HFFc6 (cell line): ENCODE measurements around the gene TRIP10. TPM values are rescaled to one million over a fixed set of nuclear protein-coding genes. Genes with fewer than 3 reads are reported as not detected.
"Not testable (repeated sequence)": the region's sequence is repeated elsewhere in the genome, so short reads cannot be mapped to it uniquely, and the experiment has no call there.

ENCODE experiments used
- DNase-seq: peaks from one replicate; pipeline ENCODE4 v3.0.0-alpha.2; 2018
- H3K27ac Mint-ChIP-seq: 2 replicates; pipeline ENCODE4 v1.8.0; 2020; ENCODE audit warnings: mild to moderate bottlenecking, mixed read lengths
- H3K27me3 Mint-ChIP-seq: 2 replicates; pipeline ENCODE4 v1.8.0; 2021; ENCODE audit warnings: mild to moderate bottlenecking, moderate library complexity, mixed read lengths; ENCODE audit not compliant: insufficient read depth
- H3K36me3 Mint-ChIP-seq: 2 replicates; pipeline ENCODE4 v1.8.0; 2021; ENCODE audit warnings: low read depth, mixed read lengths
- H3K4me1 Mint-ChIP-seq: 2 replicates; pipeline ENCODE4 v1.8.0; 2020; ENCODE audit warnings: low read depth, mixed read lengths
- H3K4me3 Mint-ChIP-seq: 2 replicates; pipeline ENCODE4 v1.8.0; 2020; ENCODE audit warnings: mild to moderate bottlenecking, moderate library complexity, mixed read lengths
- H3K9me3 Mint-ChIP-seq: 2 replicates; pipeline ENCODE4 v1.8.0; 2020; ENCODE audit warnings: mild to moderate bottlenecking, mixed read lengths
- microRNA-seq: library from miRNA; unstranded; fragments of <30 nt; microRNA quantifications from one replicate; pipeline ENCODE4, GENCODE V29; 2019
- total RNA-seq, 6 experiments: library from RNA; stranded (reverse); fragmentation: NEBNext Ultra II Directional; extraction: Animal tissue kit (Norgen Biotek cat#: 25700); gene quantifications; 2 replicates in 1 of 6; 3 replicates in 5 of 6; pipeline ENCODE4 v1.2.3, GENCODE V29; 2021
- TF ChIP-seq, protein P1 (sequence below): fragments of 200-600 bp; sonication (generic); IDR thresholded peaks from 2 replicates; pipeline ENCODE4 v1.5.0; 2021; ENCODE audit warnings: antibody characterized with exemption, mild to moderate bottlenecking

TRIP10 gene
- total RNA-seq, 6 experiments from 2014 or later: 46.1 to 53.3 (median 48.8) TPM

DNA sequence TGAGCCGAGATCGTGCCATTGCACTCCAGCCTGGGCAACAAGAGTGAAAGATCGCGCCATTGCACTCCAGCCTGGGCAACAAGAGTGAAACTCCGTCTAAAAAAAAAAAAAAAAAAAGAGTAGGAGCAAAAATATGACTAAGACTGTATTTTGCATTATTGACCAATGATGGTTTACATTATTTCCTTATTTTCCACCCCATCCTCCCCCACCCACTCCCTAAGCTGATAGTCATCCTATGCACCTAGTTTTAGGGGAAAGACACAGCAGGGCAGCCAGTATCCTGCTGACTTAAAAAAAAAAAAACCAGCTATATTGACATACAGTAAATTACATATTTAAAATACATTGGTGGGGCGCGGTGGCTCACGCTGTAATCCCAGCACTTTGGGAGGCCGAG lies 58.2 kb downstream of the TRIP10 start:
- H3K27ac Mint-ChIP-seq: no peak overlapping the region
- TF ChIP-seq, protein P1, sequence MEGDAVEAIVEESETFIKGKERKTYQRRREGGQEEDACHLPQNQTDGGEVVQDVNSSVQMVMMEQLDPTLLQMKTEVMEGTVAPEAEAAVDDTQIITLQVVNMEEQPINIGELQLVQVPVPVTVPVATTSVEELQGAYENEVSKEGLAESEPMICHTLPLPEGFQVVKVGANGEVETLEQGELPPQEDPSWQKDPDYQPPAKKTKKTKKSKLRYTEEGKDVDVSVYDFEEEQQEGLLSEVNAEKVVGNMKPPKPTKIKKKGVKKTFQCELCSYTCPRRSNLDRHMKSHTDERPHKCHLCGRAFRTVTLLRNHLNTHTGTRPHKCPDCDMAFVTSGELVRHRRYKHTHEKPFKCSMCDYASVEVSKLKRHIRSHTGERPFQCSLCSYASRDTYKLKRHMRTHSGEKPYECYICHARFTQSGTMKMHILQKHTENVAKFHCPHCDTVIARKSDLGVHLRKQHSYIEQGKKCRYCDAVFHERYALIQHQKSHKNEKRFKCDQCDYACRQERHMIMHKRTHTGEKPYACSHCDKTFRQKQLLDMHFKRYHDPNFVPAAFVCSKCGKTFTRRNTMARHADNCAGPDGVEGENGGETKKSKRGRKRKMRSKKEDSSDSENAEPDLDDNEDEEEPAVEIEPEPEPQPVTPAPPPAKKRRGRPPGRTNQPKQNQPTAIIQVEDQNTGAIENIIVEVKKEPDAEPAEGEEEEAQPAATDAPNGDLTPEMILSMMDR: no peak
- H3K9me3 Mint-ChIP-seq: peaks cover 12% of the 10 kb centered on the region
- H3K4me1 Mint-ChIP-seq: peaks cover 19% of the 10 kb centered on the region
- no peak overlapping the region for H3K4me3 Mint-ChIP-seq
- H3K36me3 Mint-ChIP-seq: no peaks in the 10 kb centered on the region
- H3K27me3 Mint-ChIP-seq: peaks cover 11% of the 10 kb centered on the region
- no peak for DNase-seq

DNA sequence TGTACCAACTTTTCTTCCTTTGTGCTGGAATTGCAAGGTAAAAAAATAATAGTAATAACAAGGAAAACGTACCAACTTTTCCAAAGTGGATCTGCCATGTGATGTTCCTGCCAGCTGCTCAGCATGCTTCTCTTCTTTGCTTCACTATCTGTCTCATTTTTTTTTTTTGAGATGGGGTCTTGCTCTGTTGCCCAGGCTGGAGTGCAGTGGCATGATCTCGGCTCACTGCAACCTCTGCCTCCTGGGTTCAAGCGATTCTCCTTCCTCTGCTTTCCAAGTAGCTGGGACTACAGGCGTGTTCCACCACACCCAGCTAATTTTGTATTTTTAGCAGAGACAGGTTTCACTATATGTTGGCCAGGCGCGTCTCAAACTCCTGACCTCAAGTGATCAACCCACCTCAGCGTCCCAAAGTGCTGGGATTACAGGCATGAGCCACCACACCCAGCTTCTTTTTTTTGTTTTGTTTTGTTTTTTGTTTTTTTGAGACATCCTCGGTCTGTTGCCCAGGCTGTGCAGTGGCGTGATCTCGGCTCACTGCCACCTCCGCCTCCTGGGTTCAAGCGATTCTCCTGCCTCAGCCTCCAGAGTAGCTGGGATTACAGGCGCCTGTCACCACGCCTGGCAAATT lies 60.8 kb downstream of the TRIP10 start:
- Mint-ChIP-seq H3K27me3 (peaks cover 15% of the 10 kb centered on the region), H3K4me1 (peaks cover 20% of the 10 kb centered on the region)
- H3K27ac Mint-ChIP-seq, H3K4me3 Mint-ChIP-seq, DNase-seq, H3K9me3 Mint-ChIP-seq, H3K36me3 Mint-ChIP-seq: not testable (repeated sequence)

DNA sequence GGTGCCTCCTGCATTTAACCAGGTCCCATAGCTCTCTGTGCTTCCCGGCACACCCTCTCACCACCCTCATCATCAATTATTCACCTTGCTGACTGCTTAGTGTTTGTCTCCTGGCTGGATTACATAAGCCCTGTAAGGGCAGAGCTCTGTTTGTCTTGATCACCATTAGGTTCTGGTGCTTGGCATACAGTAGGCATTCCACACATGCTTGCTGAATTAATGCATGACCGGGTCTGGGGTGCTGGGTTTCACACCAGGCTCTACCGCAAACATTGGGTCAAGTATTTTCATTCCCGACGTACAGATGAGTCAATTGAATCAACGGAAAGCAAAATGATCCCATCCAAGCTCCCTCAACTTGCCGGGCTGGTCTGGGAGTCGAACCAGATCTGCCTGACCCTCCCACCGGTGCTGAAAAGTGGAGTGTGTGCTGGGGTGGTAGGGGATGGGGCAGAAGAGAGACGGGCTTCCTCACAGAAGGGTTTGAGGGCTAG lies 61.6 kb downstream of the TRIP10 start:
- Mint-ChIP-seq H3K27me3 (peaks cover 15% of the 10 kb centered on the region), H3K4me1 (peaks cover 20% of the 10 kb centered on the region), H3K4me3 (peak overlapping the region; percentile 41; the same call in 1 of the 2 replicates), H3K27ac (peak overlapping the region; percentile 16; the same call in 1 of the 2 replicates), H3K9me3 (no peaks in the 10 kb centered on the region; the same call in 1 of the 2 replicates), H3K36me3 (no peaks in the 10 kb centered on the region)
- peak; percentile 46 for DNase-seq
- TF ChIP-seq, protein P1: no peak

Small RNA genes lying within 50 kb of the gene (microRNA-seq; reads per million reads assigned to microRNA genes)
- gene MIR6791: 4.6 reads per million

Other genes with a start within 250 kb of the TRIP10 start
- not detected for gene TUBB4A, start 237.4 kb upstream of the TRIP10 start, total RNA-seq
- gene TNFSF9, start 208.7 kb upstream of the TRIP10 start, total RNA-seq: 1 to 10 TPM in 4 of 6 experiments, under 1 TPM in 2; 0.57 to 3.7 (median 3.2) TPM
- not detected for gene CD70, start 148.5 kb upstream of the TRIP10 start, total RNA-seq
- not detected for gene TNFSF14, start 69.5 kb upstream of the TRIP10 start, total RNA-seq
- gene C3, start 19.0 kb upstream of the TRIP10 start, total RNA-seq: 1 to 10 TPM in 4 of 6 experiments, under 1 TPM in 2; 0.82 to 1.5 (median 1.2) TPM
- 10 to 100 TPM; 52.2 to 60.5 (median 56.4) TPM for gene GPR108, start 2.1 kb upstream of the TRIP10 start, total RNA-seq
- gene SH2D3A, start 27.8 kb downstream of the TRIP10 start, total RNA-seq: not detected
- not detected for gene VAV1, start 33.0 kb downstream of the TRIP10 start, total RNA-seq
- under 1 TPM in 4 of 6 experiments, not detected in 2; 0.14 to 0.33 (median 0.23) TPM for gene ADGRE1, start 147.9 kb downstream of the TRIP10 start, total RNA-seq